Measurements from ENCODE around the gene KRTAP4-6.

GRCh38 chr17:41127371-41127770, 13.0 kb downstream of the KRTAP4-6 start:
- TF ChIP-seq EP300 (IDR thresholded peaks at IDR 0.05) (no peak), CTCF (IDR thresholded peaks at IDR 0.05) (no peak)

All from ovary (tissue), 3 donors.